MM.1S (cell line): ENCODE results near the gene FGF14.

Experiments
- CTCF ChIP-seq: fragments of 300-600 bp; sonication (generic); IDR thresholded peaks from 2 replicates; pipeline ENCODE4 v1.5.1; 2016; ENCODE audit warnings: antibody characterized with exemption, low read length, mixed read lengths
- EZH2 ChIP-seq: fragments of 300-600 bp; sonication (generic); optimal IDR thresholded peaks from 2 replicates; pipeline ENCODE3; 2017; ENCODE audit warnings: low read depth, mild to moderate bottlenecking, antibody characterized with exemption, low read length, mixed read lengths
- EZH2phosphoT487 ChIP-seq: fragments of 300-600 bp; sonication (generic); IDR thresholded peaks from 2 replicates; pipeline ENCODE4 v1.6.1; 2018; ENCODE audit warnings: antibody characterized with exemption, low read length

- TF ChIP-seq CTCF, result no peak
- TF ChIP-seq EZH2, result no peak
- TF ChIP-seq EZH2phosphoT487, result no peak
Observed at GRCh38 chr13:101896541-101896940, 505.3 kb downstream of the FGF14 start.
